H1 (cell line): ENCODE data around the gene CARD16. TPM values are rescaled to one million over a fixed set of nuclear protein-coding genes. Genes with fewer than 3 reads are reported as not detected.

ENCODE experiments used
- CTCF ChIA-PET: fragments of 300-600 bp; sonication (Branson Sonifier 250); formaldehyde crosslinking; loops from one replicate; lab custom pipeline; 2021; ENCODE audit not compliant: partially characterized antibody; lab: Charles Lee
- POLR2A ChIA-PET: fragments of 300-600 bp; sonication (Branson Sonifier 250); formaldehyde crosslinking; loops from one replicate; lab custom pipeline; 2021; ENCODE audit warnings: inconsistent platforms; ENCODE audit not compliant: partially characterized antibody; lab: Charles Lee
- DNase-seq, 2 experiments: peaks; one replicate each; pipeline versions ENCODE4 v3.0.0 to v3.0.0-alpha.2; 2010 to 2022; ENCODE audit warnings: low spot score in 2 of 2, low read depth in 1 of 2, mixed read lengths in 1 of 2
- FAIRE-seq: peaks from 2 replicates; lab custom pipeline; 2011; peaks lifted over from hg19 to GRCh38; lab: Jason Lieb, UNC
- H2AFZ ChIP-seq: 2 replicates; pipeline ENCODE4 v1.8.1; 2012; ENCODE audit warnings: low read length, inconsistent platforms
- H2AK5ac ChIP-seq: 2 replicates; pipeline ENCODE4 v1.6.1; 2013; ENCODE audit warnings: low read depth, low read length
- H2BK120ac ChIP-seq: replicated peaks from 2 replicates; pipeline ENCODE3; 2013; ENCODE audit warnings: low read depth, low read length, inconsistent platforms
- H2BK12ac ChIP-seq: 2 replicates; pipeline ENCODE4 v1.6.1; 2013; ENCODE audit warnings: low read depth, low read length
- H2BK15ac ChIP-seq: 2 replicates; pipeline ENCODE4 v1.6.1; 2013; ENCODE audit warnings: low read length
- H2BK20ac ChIP-seq: 2 replicates; pipeline ENCODE4 v1.6.1; 2013; ENCODE audit warnings: low read length
- H2BK5ac ChIP-seq: 2 replicates; pipeline ENCODE4 v1.6.1; 2013; ENCODE audit warnings: low read depth, low read length
- H3K14ac ChIP-seq: 2 replicates; pipeline ENCODE4 v1.6.1; 2013; ENCODE audit warnings: inconsistent platforms; ENCODE audit not compliant: insufficient read length
- H3K18ac ChIP-seq: 2 replicates; pipeline ENCODE4 v1.6.1; 2013; ENCODE audit warnings: low read length; ENCODE audit errors: extremely low read depth
- H3K23ac ChIP-seq: 2 replicates; pipeline ENCODE4 v1.6.1; 2013; ENCODE audit warnings: inconsistent platforms; ENCODE audit not compliant: insufficient read length
- H3K23me2 ChIP-seq: 2 replicates; pipeline ENCODE4 v1.6.1; 2013; ENCODE audit warnings: low read depth, low read length
- H3K27ac ChIP-seq: 2 replicates; pipeline ENCODE4 v1.6.1; 2011; ENCODE audit warnings: low read depth, low read length, inconsistent platforms
- H3K27me3 ChIP-seq, 4 experiments: replicated peaks in 1 of 4; 1 replicate in 1 of 4; 2 replicates in 3 of 4; pipeline versions ENCODE4 v1.6.1 to v1.8.1; 2011 to 2013; ENCODE audit warnings: low read length in 3 of 4, mild to moderate bottlenecking in 3 of 4, inconsistent platforms in 2 of 4, mixed read lengths in 2 of 4, moderate library complexity in 1 of 4; ENCODE audit not compliant: control insufficient read depth in 3 of 4, insufficient read depth in 3 of 4; ENCODE audit errors: extremely low read depth in 1 of 4
- H3K36me3 ChIP-seq, 4 experiments: 2 replicates each; pipeline versions ENCODE4 v1.6.1 to v1.8.1; 2011 to 2013; ENCODE audit warnings: mild to moderate bottlenecking in 4 of 4, low read length in 3 of 4, moderate library complexity in 2 of 4, control low read depth in 1 of 4, inconsistent platforms in 1 of 4; ENCODE audit not compliant: insufficient read depth in 4 of 4, control insufficient read depth in 2 of 4
- H3K4ac ChIP-seq: replicated peaks from 2 replicates; pipeline ENCODE3; 2013; ENCODE audit warnings: low read length, low read depth, mixed read lengths, inconsistent platforms; ENCODE audit not compliant: insufficient read length
- H3K4me1 ChIP-seq, 4 experiments: replicated peaks in 1 of 4; 1 replicate in 1 of 4; 2 replicates in 3 of 4; pipeline versions ENCODE4 v1.6.1 to v1.8.1; 2011 to 2013; ENCODE audit warnings: low read length in 3 of 4, inconsistent platforms in 2 of 4, mixed read lengths in 1 of 4; ENCODE audit not compliant: insufficient read depth in 4 of 4, control insufficient read depth in 3 of 4
- H3K4me2 ChIP-seq, 2 experiments: 2 replicates each; pipeline versions ENCODE4 v1.6.1 to v1.8.1; 2011 to 2013; ENCODE audit warnings: low read depth in 2 of 2, low read length in 2 of 2, control low read depth in 1 of 2, inconsistent platforms in 1 of 2, mild to moderate bottlenecking in 1 of 2; ENCODE audit not compliant: insufficient read depth in 1 of 2
- H3K4me3 ChIP-seq, 4 experiments: fragments of 200-600, 300-600 bp in 1 of 4; sonication (generic), shearing (Covaris generic), sonication (Bioruptor Twin) in 1 of 4; 2 replicates each; pipeline versions ENCODE4 v1.5.1 to v1.8.1; 2011 to 2016; ENCODE audit warnings: low read length in 4 of 4, low read depth in 3 of 4, control low read depth in 2 of 4, inconsistent platforms in 2 of 4, mild to moderate bottlenecking in 2 of 4, mixed read lengths in 1 of 4, moderate library complexity in 1 of 4; ENCODE audit not compliant: insufficient read depth in 2 of 4; ENCODE audit errors: extremely low read depth in 1 of 4
- H3K56ac ChIP-seq: replicated peaks from 2 replicates; pipeline ENCODE3; 2013; ENCODE audit warnings: low read depth, mild to moderate bottlenecking, mixed read lengths, low read length, inconsistent platforms; ENCODE audit not compliant: insufficient read length
- H3K79me1 ChIP-seq: 2 replicates; pipeline ENCODE4 v1.6.1; 2013; ENCODE audit warnings: low read depth, low read length, control low read depth
- H3K79me2 ChIP-seq, 2 experiments: 2 replicates each; pipeline versions ENCODE4 v1.6.1 to v1.8.1; 2012 to 2013; ENCODE audit warnings: low read length in 2 of 2, mild to moderate bottlenecking in 2 of 2, inconsistent platforms in 1 of 2; ENCODE audit not compliant: insufficient read depth in 2 of 2, control insufficient read depth in 1 of 2
- H3K9ac ChIP-seq, 4 experiments: replicated peaks in 1 of 4; 1 replicate in 1 of 4; 2 replicates in 3 of 4; pipeline versions ENCODE4 v1.6.1 to v1.8.1; 2011 to 2013; ENCODE audit warnings: low read depth in 3 of 4, low read length in 3 of 4, control low read depth in 2 of 4, mild to moderate bottlenecking in 2 of 4, moderate library complexity in 2 of 4, inconsistent platforms in 1 of 4; ENCODE audit errors: extremely low read depth in 1 of 4
- H3K9me3 ChIP-seq, 2 experiments: 2 replicates each; pipeline versions ENCODE4 v1.6.1 to v1.8.1; 2012 to 2013; ENCODE audit warnings: mild to moderate bottlenecking in 2 of 2, moderate library complexity in 2 of 2, control low read depth in 1 of 2, inconsistent platforms in 1 of 2, low read depth in 1 of 2, low read length in 1 of 2, mixed read lengths in 1 of 2; ENCODE audit not compliant: insufficient read depth in 2 of 2
- H4K20me1 ChIP-seq, 2 experiments: replicated peaks in 1 of 2; 2 replicates each; pipeline versions ENCODE3 to v1.8.1; 2011 to 2013; ENCODE audit warnings: inconsistent platforms in 2 of 2, low read length in 2 of 2, mild to moderate bottlenecking in 1 of 2; ENCODE audit not compliant: insufficient read depth in 2 of 2, control insufficient read depth in 1 of 2
- H4K5ac ChIP-seq: 2 replicates; pipeline ENCODE4 v1.6.1; 2013; ENCODE audit warnings: low read length, low read depth, mixed read lengths, inconsistent platforms; ENCODE audit not compliant: insufficient read length
- H4K8ac ChIP-seq: 2 replicates; pipeline ENCODE4 v1.8.0; 2013; ENCODE audit warnings: mild to moderate bottlenecking, moderate library complexity, low read length, inconsistent platforms; ENCODE audit not compliant: insufficient read depth; ENCODE audit errors: extremely low read depth
- H4K91ac ChIP-seq: replicated peaks from 2 replicates; pipeline ENCODE3; 2013; ENCODE audit warnings: low read length, mixed read lengths, inconsistent platforms; ENCODE audit not compliant: insufficient read length
- CBX8 ChIP-seq: fragments of 300-800, 300-1000 bp; sonication (generic); IDR thresholded peaks from 2 replicates; pipeline ENCODE4 v1.7.1; 2016; ENCODE audit warnings: low read depth, low read length, borderline replicate concordance
- EP300 ChIP-seq, 2 experiments: IDR thresholded peaks; 1 replicate in 1 of 2; 2 replicates in 1 of 2; pipeline ENCODE4 v1.6.1; 2011 to 2012; ENCODE audit warnings: low read depth in 2 of 2, low read length in 2 of 2, mild to moderate bottlenecking in 2 of 2, borderline replicate concordance in 1 of 2, inconsistent platforms in 1 of 2, moderate library complexity in 1 of 2
- FOSL1 ChIP-seq: IDR thresholded peaks from 2 replicates; pipeline ENCODE4 v1.6.1; 2011; ENCODE audit warnings: mild to moderate bottlenecking, low read depth, low read length, moderate library complexity; ENCODE audit not compliant: insufficient read depth
- KDM5A ChIP-seq: fragments of 200-600 bp; IDR thresholded peaks from 2 replicates; pipeline ENCODE4 v1.7.1; 2012; ENCODE audit warnings: mild to moderate bottlenecking, low read length, inconsistent platforms, mixed read lengths
- NANOG ChIP-seq: IDR thresholded peaks from 2 replicates; pipeline ENCODE4 v1.6.1; 2011; ENCODE audit warnings: low read length, low read depth, mild to moderate bottlenecking, inconsistent platforms; ENCODE audit not compliant: insufficient read depth, poor library complexity, severe bottlenecking
- POLR2A ChIP-seq, 2 experiments: IDR thresholded peaks; 1 replicate in 1 of 2; 2 replicates in 1 of 2; pipeline ENCODE4 v1.6.1; 2011; ENCODE audit warnings: low read depth in 2 of 2, low read length in 2 of 2, mild to moderate bottlenecking in 2 of 2; ENCODE audit errors: control extremely low read depth in 1 of 2
- POU5F1 ChIP-seq: IDR thresholded peaks from 2 replicates; pipeline ENCODE4 v1.6.1; 2011; ENCODE audit warnings: low read depth, mild to moderate bottlenecking, low read length, moderate library complexity
- RNF2 ChIP-seq: fragments of 200-900, 300-1000 bp; sonication (generic); IDR thresholded peaks from 2 replicates; pipeline ENCODE4 v1.7.1; 2016; ENCODE audit warnings: borderline replicate concordance, low read depth, mild to moderate bottlenecking, antibody characterized with exemption, low read length; ENCODE audit not compliant: poor library complexity, severe bottlenecking; ENCODE audit errors: missing control alignments
- SRF ChIP-seq: IDR thresholded peaks from 2 replicates; pipeline ENCODE4 v1.6.1; 2011; ENCODE audit warnings: mild to moderate bottlenecking, low read depth, low read length, moderate library complexity
- TAF1 ChIP-seq: IDR thresholded peaks from 2 replicates; pipeline ENCODE4 v1.6.1; 2011; ENCODE audit warnings: mild to moderate bottlenecking, low read depth, low read length
- TCF12 ChIP-seq: IDR thresholded peaks from 2 replicates; pipeline ENCODE4 v1.6.1; 2011; ENCODE audit warnings: low read depth, mild to moderate bottlenecking, low read length
- TEAD4 ChIP-seq: IDR thresholded peaks from 2 replicates; pipeline ENCODE4 v1.6.1; 2012; ENCODE audit warnings: low read depth, low read length, inconsistent platforms, mixed read lengths
- ZNF274 ChIP-seq: IDR thresholded peaks from 2 replicates; pipeline ENCODE4 v1.7.0; 2012; ENCODE audit warnings: low read length, borderline replicate concordance; ENCODE audit errors: extremely low read depth
- WGBS, 2 experiments: shearing (Covaris generic) in 1 of 2; methylation state at CpG; one replicate each; pipeline versions ENCODE4 v1.1.6 to v1.1.7; 2013 to 2015; ENCODE audit warnings: low lambda C conversion rate in 2 of 2, mixed read lengths in 2 of 2, inconsistent platforms in 1 of 2, low coverage in 1 of 2, missing lambda C conversion rate in 1 of 2; ENCODE audit not compliant: insufficient replicate concordance in 2 of 2, insufficient coverage in 1 of 2, insufficient read length in 1 of 2; ENCODE audit errors: extremely low coverage in 1 of 2, missing lambda C conversion rate in 1 of 2; 5-methylcytosine and 5-hydroxymethylcytosine counted together
- polyA plus RNA-seq, 7 experiments: library from polyadenylated mRNA; depleted of rRNA in 3 of 7; stranded (reverse) in 5 of 7; unstranded in 2 of 7; fragments of >200 nt in 5 of 7; fragments of 200-250 nt in 2 of 7; gene quantifications; 1 replicate in 5 of 7; 2 replicates in 1 of 7; 4 replicates in 1 of 7; pipeline versions ENCODE4 v1.2.1 to v1.2.3, GENCODE V29; 2011 to 2013; ENCODE audit warnings: missing spikeins in 2 of 7, mixed read lengths in 2 of 7
- total RNA-seq: library from RNA; stranded (reverse); fragmentation: NEBNext Ultra II Directional; extraction: Animal tissue kit (Norgen Biotek cat#: 25700); gene quantifications from 2 replicates; pipeline ENCODE4 v1.2.1, GENCODE V29; 2021
- TF ChIP-seq, protein P1 (sequence below): IDR thresholded peaks from 2 replicates; pipeline ENCODE4 v1.6.1; 2011; ENCODE audit warnings: low read length, improper control_type of control experiment

Gene CARD16
- total and polyA plus RNA-seq, 2 of the 8 experiments (the other 6 are each of a cell fraction or from before 2014, with no cell fraction given), result not detected

DNA sequence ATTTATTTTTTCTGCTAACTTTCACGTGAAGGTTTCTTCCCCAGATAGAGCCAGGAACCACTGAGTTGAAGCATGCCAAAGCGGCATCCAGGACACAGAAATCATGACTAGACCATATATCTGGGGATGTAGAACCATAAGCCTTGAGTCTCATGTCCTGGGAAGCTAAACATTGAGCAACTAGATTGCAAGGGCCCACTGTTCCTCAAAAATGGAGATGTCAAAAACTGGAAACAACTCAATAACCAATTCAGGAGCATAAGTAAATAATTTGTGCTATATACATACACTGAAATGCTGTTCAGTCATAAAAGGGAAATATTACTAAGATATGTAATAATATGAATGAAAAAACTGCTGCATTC lies 29.0 kb upstream of the CARD16 start:
- H2BK12ac ChIP-seq, result no peak overlapping the region
- 84% methylated on average over 2 of the region's 2 CpGs; no CpG with 5 or more reads in 1 of the 2 experiments for WGBS, 2 experiments
- ChIA-PET CTCF (no interaction called here), POLR2A (no interaction called here)
- FAIRE-seq, result no peak
- no peak overlapping the region for H4K8ac ChIP-seq
- no peaks in the 10 kb centered on the region for H3K79me1 ChIP-seq
- H3K56ac ChIP-seq, result no peak overlapping the region
- no peak overlapping the region for H3K4me3 ChIP-seq
- no peak overlapping the region for H4K91ac ChIP-seq
- H2AK5ac ChIP-seq, result no peak overlapping the region
- H4K20me1 ChIP-seq, result no peaks in the 10 kb centered on the region
- no peak overlapping the region for H3K9ac ChIP-seq
- no peak overlapping the region for H2AFZ ChIP-seq
- H2BK20ac ChIP-seq, result no peak overlapping the region
- H3K4me1 ChIP-seq, result no peaks in the 10 kb centered on the region
- H2BK120ac ChIP-seq, result no peak overlapping the region
- H3K14ac ChIP-seq, result no peak overlapping the region
- no peak overlapping the region for H2BK5ac ChIP-seq
- no peak overlapping the region for H4K5ac ChIP-seq
- H3K18ac ChIP-seq, result no peak overlapping the region
- no peak overlapping the region for H2BK15ac ChIP-seq
- no peaks in the 10 kb centered on the region for H3K36me3 ChIP-seq
- no peak overlapping the region for H3K27ac ChIP-seq
- no peak overlapping the region for H3K4me2 ChIP-seq
- no peak overlapping the region for H3K4ac ChIP-seq
- H3K23ac ChIP-seq, result no peak overlapping the region
- no peaks in the 10 kb centered on the region for H3K23me2 ChIP-seq
- no peaks in the 10 kb centered on the region for H3K27me3 ChIP-seq
- H3K79me2 ChIP-seq, result no peaks in the 10 kb centered on the region
- DNase-seq, result no peak
- H3K9me3 ChIP-seq, result no peaks in the 10 kb centered on the region
- TF ChIP-seq TCF12, result no peak
- no peak for TF ChIP-seq SRF
- TF ChIP-seq, protein P1, sequence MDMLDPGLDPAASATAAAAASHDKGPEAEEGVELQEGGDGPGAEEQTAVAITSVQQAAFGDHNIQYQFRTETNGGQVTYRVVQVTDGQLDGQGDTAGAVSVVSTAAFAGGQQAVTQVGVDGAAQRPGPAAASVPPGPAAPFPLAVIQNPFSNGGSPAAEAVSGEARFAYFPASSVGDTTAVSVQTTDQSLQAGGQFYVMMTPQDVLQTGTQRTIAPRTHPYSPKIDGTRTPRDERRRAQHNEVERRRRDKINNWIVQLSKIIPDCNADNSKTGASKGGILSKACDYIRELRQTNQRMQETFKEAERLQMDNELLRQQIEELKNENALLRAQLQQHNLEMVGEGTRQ, result no peak
- no peak for TF ChIP-seq CBX8
- no peak for TF ChIP-seq KDM5A
- TF ChIP-seq NANOG, result no peak
- TF ChIP-seq POU5F1, result no peak
- TF ChIP-seq FOSL1, result no peak
- no peak for TF ChIP-seq TEAD4
- TF ChIP-seq TAF1, result no peak
- TF ChIP-seq RNF2, result no peak
- TF ChIP-seq POLR2A (IDR thresholded peaks at IDR 0.05; ENCODE audit: control extremely low read depth in 1 of 2, low read depth in 2 of 2, low read length in 2 of 2), result no peak
- TF ChIP-seq EP300 (IDR thresholded peaks at IDR 0.05; ENCODE audit: borderline replicate concordance in 1 of 2, low read depth in 2 of 2, low read length in 2 of 2), result no peak
- TF ChIP-seq ZNF274, result no peak
